ENCODE measurements around the gene MERTK. TPM values are rescaled to one million over a fixed set of nuclear protein-coding genes. Genes with fewer than 3 reads are reported as not detected.
"Not testable (repeated sequence)": the region's sequence is repeated elsewhere in the genome, so short reads cannot be mapped to it uniquely, and the experiment has no call there.

MERTK gene
- total and polyA plus RNA-seq, 7 donors = 0.73 to 4.2 (median 1.6) TPM

GRCh38 chr2:111954602-111955332 is 56.4 kb downstream of the MERTK start:
- DNase-seq = peak in 1 of 2 donors; percentile 28

GRCh38 chr2:111957872-111958354 is 59.5 kb downstream of the MERTK start:
- H3K9me3 ChIP-seq = no peaks in the 10 kb centered on the region
- H3K27me3 ChIP-seq (ENCODE audit: insufficient read depth in 3 of 3, low read length in 2 of 3) = no peaks in the 10 kb centered on the region
- no peaks in the 10 kb centered on the region for H3K36me3 ChIP-seq (ENCODE audit: insufficient read depth in 1 of 2, low read depth in 1 of 2)
- no peak overlapping the region for H3K27ac ChIP-seq
- no peaks in the 10 kb centered on the region for H3K4me1 ChIP-seq
- intact Hi-C loops (cut with DNase I) = no loop called here
- no peak for TF ChIP-seq CTCF (IDR thresholded peaks at IDR 0.05)
- ATAC-seq (peak in 2 of 4 donors; percentile 41 to 68), DNase-seq (no peak)
- 58 to 78% (median 69%) methylated on average over 6 of the region's 6 CpGs for WGBS, 3 donors
- no peak overlapping the region for H3K4me3 ChIP-seq

More at GRCh38 chr2:111954602-111955332, 56.4 kb downstream of the MERTK start:
- no peak for TF ChIP-seq CTCF (IDR thresholded peaks at IDR 0.05)
- Histone ChIP-seq H3K27me3 (ENCODE audit: insufficient read depth in 3 of 3, low read length in 2 of 3) (no peaks in the 10 kb centered on the region), H3K27ac (no peak overlapping the region), H3K9me3 (no peaks in the 10 kb centered on the region), H3K36me3 (ENCODE audit: insufficient read depth in 1 of 2, low read depth in 1 of 2) (no peaks in the 10 kb centered on the region), H3K4me1 (no peaks in the 10 kb centered on the region), H3K4me3 (no peak overlapping the region)
- intact Hi-C loops (cut with DNase I) = no loop called here
- WGBS, 3 donors = 54 to 60% (median 57%) methylated on average over 6 of the region's 6 CpGs
- ATAC-seq = no peak

- Histone ChIP-seq H3K4me3 (no peak overlapping the region), H3K4me1 (no peaks in the 10 kb centered on the region), H3K9me3 (no peaks in the 10 kb centered on the region), H3K27me3 (ENCODE audit: insufficient read depth in 3 of 3, low read length in 2 of 3) (no peaks in the 10 kb centered on the region), H3K27ac (no peak overlapping the region), H3K36me3 (ENCODE audit: insufficient read depth in 1 of 2, low read depth in 1 of 2) (no peaks in the 10 kb centered on the region)
- no peak for ATAC-seq
- intact Hi-C loops (cut with DNase I) = no loop called here
- DNase-seq = no peak
- WGBS, 3 donors = 65 to 89% (median 75%) methylated on average over 1 of the region's 1 CpG
- no peak for TF ChIP-seq CTCF (IDR thresholded peaks at IDR 0.05)
Measured at GRCh38 chr2:111958901-111959300, 60.5 kb downstream of the MERTK start.

- intact Hi-C loops (cut with DNase I) = no loop called here
Measured at GRCh38 chr2:111961663-111962062, 63.3 kb downstream of the MERTK start.

GRCh38 chr2:111963086-111963485 is 64.7 kb downstream of the MERTK start:
- intact Hi-C loops (cut with DNase I); ATAC-seq: not testable (repeated sequence)

More at GRCh38 chr2:111961663-111962062, 63.3 kb downstream of the MERTK start:
- Histone ChIP-seq H3K27me3 (ENCODE audit: insufficient read depth in 3 of 3, low read length in 2 of 3) (no peaks in the 10 kb centered on the region), H3K9me3 (no peaks in the 10 kb centered on the region), H3K27ac (no peak overlapping the region), H3K4me3 (no peak overlapping the region), H3K4me1 (no peaks in the 10 kb centered on the region), H3K36me3 (ENCODE audit: insufficient read depth in 1 of 2, low read depth in 1 of 2) (no peaks in the 10 kb centered on the region)
- 67 to 71% (median 69%) methylated on average over 7 of the region's 7 CpGs for WGBS, 3 donors
- no peak for DNase-seq
- no peak for TF ChIP-seq CTCF (IDR thresholded peaks at IDR 0.05)
- no peak for ATAC-seq

GRCh38 chr2:111963508-111963907 is 65.1 kb downstream of the MERTK start:
- intact Hi-C loops (cut with DNase I); H3K4me1 ChIP-seq; H3K9me3 ChIP-seq; H3K27me3 ChIP-seq (ENCODE audit: insufficient read depth in 3 of 3, low read length in 2 of 3); H3K27ac ChIP-seq; H3K36me3 ChIP-seq (ENCODE audit: insufficient read depth in 1 of 2, low read depth in 1 of 2); DNase-seq; ATAC-seq; H3K4me3 ChIP-seq: not testable (repeated sequence)
- 24 to 41% (median 33%) methylated on average over 3 to 4 of the region's 4 CpGs for WGBS, 3 donors

More at GRCh38 chr2:111963086-111963485, 64.7 kb downstream of the MERTK start:
- H3K4me1 ChIP-seq; H3K27ac ChIP-seq; H3K4me3 ChIP-seq; H3K27me3 ChIP-seq (ENCODE audit: insufficient read depth in 3 of 3, low read length in 2 of 3); H3K9me3 ChIP-seq; H3K36me3 ChIP-seq (ENCODE audit: insufficient read depth in 1 of 2, low read depth in 1 of 2); DNase-seq: not testable (repeated sequence)
- WGBS, 3 donors = 56 to 65% (median 59%) methylated on average over 4 to 8 of the region's 9 CpGs

Data from psoas muscle (tissue), 8 donors.